HepG2 (cell line): ENCODE results near the gene EPHA6. TPM values are rescaled to one million over a fixed set of nuclear protein-coding genes. Genes with fewer than 3 reads are reported as not detected.

Experiments used
- ATAC-seq: fragments of 200-7000 bp; cut with Tn5 transposase; 3 replicates; pipeline ENCODE4 v1.9.1; 2020; ENCODE audit warnings: mild to moderate bottlenecking, moderate library complexity
- BruUV-seq: library from RNA; stranded (reverse); fragments of 400-500 nt; replicated peaks from 2 replicates; lab custom pipeline; 2021; lab: Mats Ljungman, UMichigan
- CTCF ChIA-PET: fragments of 300-600 bp; formaldehyde crosslinking; extraction: SDS; loops from one replicate; lab custom pipeline; 2021; ENCODE audit warnings: low total read pairs, inconsistent platforms, low intra/inter-chr PET ratio; lab: Yijun Ruan, JAX
- POLR2A ChIA-PET: fragments of 350-600 bp; sonication (Branson Sonifier 250); formaldehyde crosslinking; loops from one replicate; lab custom pipeline; 2020; ENCODE audit warnings: antibody characterized with exemption, inconsistent platforms; lab: Yijun Ruan, JAX
- DNase-seq: peaks from one replicate; pipeline ENCODE4 v3.0.0-alpha.2; 2015; ENCODE audit warnings: low spot score
- FAIRE-seq: peaks from 3 replicates; lab custom pipeline; 2011; peaks lifted over from hg19 to GRCh38; lab: Jason Lieb, UNC
- H2AFZ ChIP-seq: one replicate; pipeline ENCODE4 v1.6.1; 2011; ENCODE audit warnings: low read length, inconsistent platforms
- H3K27ac ChIP-seq: fragments of 300-600 bp; 3 replicates; pipeline ENCODE4 v1.8.0; 2011; ENCODE audit warnings: mixed run types, mild to moderate bottlenecking, mixed read lengths, low read length, inconsistent platforms; ENCODE audit not compliant: insufficient read depth; ENCODE audit errors: extremely low read length
- H3K27me3 ChIP-seq, 2 experiments: fragments of 200-600 bp in 1 of 2; 2 replicates in 1 of 2; 3 replicates in 1 of 2; pipeline versions ENCODE4 v1.6.0 to v1.8.0; 2011; ENCODE audit warnings: low read length in 2 of 2, mild to moderate bottlenecking in 2 of 2, moderate library complexity in 2 of 2, inconsistent platforms in 1 of 2; ENCODE audit not compliant: insufficient read depth in 2 of 2, control insufficient read depth in 1 of 2
- H3K36me3 ChIP-seq, 2 experiments: fragments of 200-600 bp in 1 of 2; replicated peaks in 1 of 2; 2 replicates in 1 of 2; 3 replicates in 1 of 2; pipeline versions ENCODE4 v1.5.1 to v1.8.0; 2011; ENCODE audit warnings: low read length in 2 of 2, inconsistent platforms in 1 of 2; ENCODE audit not compliant: insufficient read depth in 2 of 2, control insufficient read depth in 1 of 2
- H3K4me1 ChIP-seq: 2 replicates; pipeline ENCODE4 v1.5.1; 2012; ENCODE audit warnings: low read length, inconsistent platforms; ENCODE audit not compliant: insufficient read depth
- H3K4me2 ChIP-seq: 2 replicates; pipeline ENCODE4 v1.6.0; 2011; ENCODE audit warnings: low read depth, low read length, inconsistent platforms
- H3K4me3 ChIP-seq, 3 experiments: fragments of 200-600 bp in 1 of 3; sonication (generic), shearing (Covaris generic) in 1 of 3; replicated peaks in 1 of 3; 2 replicates each; pipeline ENCODE4 v1.5.1; 2011 to 2016; ENCODE audit warnings: low read length in 3 of 3, inconsistent platforms in 2 of 3, low read depth in 2 of 3, mild to moderate bottlenecking in 2 of 3, control low read depth in 1 of 3, mixed read lengths in 1 of 3; ENCODE audit not compliant: insufficient read depth in 1 of 3
- H3K79me2 ChIP-seq: one replicate; pipeline ENCODE4 v1.6.1; 2011; ENCODE audit warnings: low read length, inconsistent platforms; ENCODE audit not compliant: insufficient read depth
- H3K9ac ChIP-seq: 2 replicates; pipeline ENCODE4 v1.6.0; 2011; ENCODE audit warnings: mild to moderate bottlenecking, low read depth, low read length, inconsistent platforms; ENCODE audit not compliant: insufficient read depth
- H3K9me3 ChIP-seq: 2 replicates; pipeline ENCODE4 v1.5.1; 2012; ENCODE audit warnings: mild to moderate bottlenecking, low read length
- H4K20me1 ChIP-seq: 2 replicates; pipeline ENCODE4 v1.6.0; 2011; ENCODE audit warnings: inconsistent platforms, mild to moderate bottlenecking, low read length, moderate library complexity; ENCODE audit not compliant: insufficient read depth
- MAFF ChIP-seq: IDR thresholded peaks from 2 replicates; pipeline ENCODE4 v1.6.1; 2011; ENCODE audit warnings: low read depth, low read length, improper control_type of control experiment
- MAFK ChIP-seq, 2 experiments: IDR thresholded peaks in 1 of 2; conservative IDR thresholded peaks in 1 of 2; 2 replicates each; pipeline ENCODE4 v1.6.1; 2011; ENCODE audit warnings: improper control_type of control experiment in 2 of 2, low read length in 2 of 2
- SRY ChIP-seq: sonication (generic); formaldehyde crosslinking; IDR thresholded peaks from 2 replicates; pipeline ENCODE4 v1.8.0; 2022; ENCODE audit warnings: mild to moderate bottlenecking, missing genetic modification reagents
- ZNF33A ChIP-seq: sonication (generic); formaldehyde crosslinking; IDR thresholded peaks from 2 replicates; pipeline ENCODE4 v1.5.1; 2020; ENCODE audit warnings: missing genetic modification reagents, mild to moderate bottlenecking, moderate library complexity, borderline replicate concordance
- ZNF768 ChIP-seq: sonication (generic); formaldehyde crosslinking; IDR thresholded peaks from 2 replicates; pipeline ENCODE4 v1.4.0; 2020; ENCODE audit warnings: missing genetic modification reagents
- WGBS: methylation state at CpG from one replicate; pipeline ENCODE4 v1.1.6; 2017; ENCODE audit warnings: low lambda C conversion rate; 5-methylcytosine and 5-hydroxymethylcytosine counted together
- in situ Hi-C: cut with HindIII; loops from 2 replicates; pipeline ENCODE4 v1.10.0; 2017; ENCODE audit warnings: low pct_unique_long_range_greater_than_20kb; ENCODE audit not compliant: extremely low pct_ligation_motif_present
- intact Hi-C: fragments of 100-400 bp; cut with micrococcal nuclease; formaldehyde crosslinking; loops from one replicate; pipeline ENCODE4 v1.10.0; 2022; ENCODE audit not compliant: unreplicated experiment
- polyA plus RNA-seq, 8 experiments: library from polyadenylated mRNA; depleted of rRNA in 3 of 8; stranded (reverse) in 7 of 8; unstranded in 1 of 8; fragments of >200 nt; fragmentation: Illumina TruSeq in 4 of 8; extraction: Trizol in 4 of 8; gene quantifications; 2 replicates each; pipeline versions ENCODE4 v1.2.1 to v1.2.3, GENCODE V29; 2011 to 2016; ENCODE audit warnings: low read depth in 4 of 8, missing spikeins in 1 of 8, mixed read lengths in 1 of 8; ENCODE audit not compliant: insufficient read depth in 1 of 8
- total RNA-seq, 5 experiments: library from RNA; depleted of rRNA; stranded (reverse); fragments of >200 nt; fragmentation: Illumina TruSeq; extraction: Trizol; gene quantifications; 2 replicates each; pipeline ENCODE4 v1.2.3, GENCODE V29; 2016; ENCODE audit warnings: low read depth in 1 of 5

The EPHA6 gene
- total and polyA plus RNA-seq, 2 of the 13 experiments (the other 11 are each of a cell fraction or from before 2014, with no cell fraction given): not detected

DNA sequence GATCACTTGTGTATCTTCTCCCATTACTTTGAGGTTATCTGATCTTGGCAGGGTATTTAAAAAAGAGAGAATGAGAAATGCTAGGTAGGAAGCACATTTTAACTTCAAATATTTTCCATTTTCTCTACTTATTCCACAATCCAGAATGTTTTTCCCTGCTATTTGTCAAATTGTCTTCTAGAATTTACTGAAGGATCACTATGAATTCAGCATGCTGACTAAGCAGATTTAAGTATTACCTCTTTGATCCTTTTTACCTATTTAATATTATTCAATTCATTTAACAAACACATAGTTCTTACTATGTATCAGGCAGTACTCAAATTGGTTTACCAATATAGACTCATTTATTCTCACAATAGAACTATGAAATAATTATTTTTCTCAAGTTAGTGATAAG lies 486.7 kb downstream of the EPHA6 start:
- Histone ChIP-seq H3K9ac (no peak overlapping the region), H3K27ac (no peak overlapping the region), H2AFZ (no peak overlapping the region), H3K4me2 (no peak overlapping the region), H4K20me1 (no peaks in the 10 kb centered on the region), H3K36me3 (no peaks in the 10 kb centered on the region), H3K27me3 (no peaks in the 10 kb centered on the region; a peak in 1 of 5 replicates), H3K4me3 (no peak overlapping the region), H3K9me3 (no peaks in the 10 kb centered on the region), H3K79me2 (no peaks in the 10 kb centered on the region), H3K4me1 (no peaks in the 10 kb centered on the region)
- in situ Hi-C loops (no loop called here), intact Hi-C loops (no loop called here)
- ChIA-PET POLR2A (no interaction called here), CTCF (no interaction called here)
- no peak for DNase-seq
- TF ChIP-seq SRY (CRISPR knock-in tag) (no peak), MAFF (peak; percentile 94), MAFK (conservative IDR thresholded peaks at IDR 0.05 in 1 of 2, IDR thresholded peaks at IDR 0.05 in 1 of 2; ENCODE audit: low read length in 2 of 2) (peak; percentile 89 to 97), ZNF33A (CRISPR knock-in tag) (no peak)
- BruUV-seq: no TSS peak
- no peak for ATAC-seq
- no peak for FAIRE-seq

DNA sequence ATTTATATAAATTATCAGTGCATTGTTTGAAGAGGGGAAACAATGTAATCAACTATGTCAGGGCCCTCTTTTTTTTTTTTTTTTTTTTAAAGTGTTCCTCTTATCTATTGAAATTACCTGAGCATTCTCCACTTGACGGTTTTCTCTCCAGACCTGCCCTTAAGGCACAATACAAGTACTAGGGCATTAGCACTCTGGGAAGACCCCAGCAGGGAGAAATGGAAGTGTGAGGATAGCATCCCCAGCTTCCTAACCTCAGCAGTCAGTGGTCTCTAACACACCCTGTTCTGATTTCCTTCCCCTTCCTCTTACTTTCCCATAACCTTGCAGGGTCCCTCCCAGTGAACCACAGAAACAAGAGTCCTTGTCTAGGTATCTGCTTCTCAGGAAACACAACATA lies 491.8 kb downstream of the EPHA6 start:
- ATAC-seq (no peak), FAIRE-seq (no peak), DNase-seq (no peak)
- Histone ChIP-seq H3K36me3 (no peaks in the 10 kb centered on the region), H3K9ac (no peak overlapping the region), H3K27ac (no peak overlapping the region), H3K27me3 (no peaks in the 10 kb centered on the region), H4K20me1 (no peaks in the 10 kb centered on the region), H3K4me1 (no peaks in the 10 kb centered on the region), H3K9me3 (no peaks in the 10 kb centered on the region), H3K4me3 (no peak overlapping the region), H3K4me2 (no peak overlapping the region), H2AFZ (no peak overlapping the region), H3K79me2 (no peaks in the 10 kb centered on the region)
- ChIA-PET CTCF (no interaction called here), POLR2A (no interaction called here)
- TF ChIP-seq ZNF768 (CRISPR knock-in tag): no peak
- WGBS: 0% methylated on average over 1 of the region's 1 CpG
- intact Hi-C loops: no loop called here
- BruUV-seq: no TSS peak
- in situ Hi-C loops: no loop called here
